HG03097 (cell line): ENCODE data around the gene MGST3.
"Not testable (repeated sequence)": the region's sequence is repeated elsewhere in the genome, so short reads cannot be mapped to it uniquely, and the experiment has no call there.

Experiments used
- ATAC-seq: cut with Tn5 transposase; IDR thresholded peaks from one replicate; pipeline ENCODE4 v1.9.1; 2021; ENCODE audit not compliant: unreplicated experiment, low FRiP score

The MGST3 gene

GRCh38 chr1:165648919-165649572 lies 18.0 kb downstream of the MGST3 start:
- no peak for ATAC-seq

GRCh38 chr1:165650981-165651625 lies 20.1 kb downstream of the MGST3 start:
- ATAC-seq = no peak

GRCh38 chr1:165658766-165659580 lies 27.9 kb downstream of the MGST3 start:
- not testable (repeated sequence) for ATAC-seq

GRCh38 chr1:165659581-165659895 lies 28.5 kb downstream of the MGST3 start:
- no peak for ATAC-seq

GRCh38 chr1:165661703-165662102 lies 30.7 kb downstream of the MGST3 start:
- no peak for ATAC-seq

- ATAC-seq = no peak
Observed at GRCh38 chr1:165662186-165662585, 31.2 kb downstream of the MGST3 start.

- no peak for ATAC-seq
Observed at GRCh38 chr1:165666152-165666825, 35.3 kb downstream of the MGST3 start.

- ATAC-seq = no peak
Observed at GRCh38 chr1:165668184-165668583, 37.1 kb downstream of the MGST3 start.

- ATAC-seq = no peak
Observed at GRCh38 chr1:165671526-165671925, 40.5 kb downstream of the MGST3 start.

- ATAC-seq = no peak
Observed at GRCh38 chr1:165674599-165674998, 43.6 kb downstream of the MGST3 start.

- no peak for ATAC-seq
Observed at GRCh38 chr1:165675794-165676193, 44.8 kb downstream of the MGST3 start.

- no peak for ATAC-seq
Observed at GRCh38 chr1:165678509-165678908, 47.5 kb downstream of the MGST3 start.

GRCh38 chr1:165679282-165680036 lies 48.4 kb downstream of the MGST3 start:
- no peak for ATAC-seq

GRCh38 chr1:165680303-165680702 lies 49.3 kb downstream of the MGST3 start:
- ATAC-seq = no peak

GRCh38 chr1:165680773-165681172 lies 49.7 kb downstream of the MGST3 start:
- not testable (repeated sequence) for ATAC-seq

GRCh38 chr1:165683848-165684485 lies 52.9 kb downstream of the MGST3 start:
- no peak for ATAC-seq

GRCh38 chr1:165686121-165686970 lies 55.3 kb downstream of the MGST3 start:
- no peak for ATAC-seq

- no peak for ATAC-seq
Observed at GRCh38 chr1:165686971-165687433, 56.0 kb downstream of the MGST3 start.

- no peak for ATAC-seq
Observed at GRCh38 chr1:165688046-165688445, 57.0 kb downstream of the MGST3 start.
